Stomach smooth muscle (tissue), 2 donors: ENCODE results near the gene MPHOSPH9.

Experiments used
- H3K27ac ChIP-seq: one replicate; pipeline ENCODE4 v1.7.0; 2013; ENCODE audit warnings: mild to moderate bottlenecking, low read length, inconsistent platforms
- H3K27me3 ChIP-seq, 2 donors: one replicate each; pipeline ENCODE4 v1.7.0; 2013; ENCODE audit warnings: low read length in 2 of 2; ENCODE audit not compliant: insufficient read depth in 2 of 2, control insufficient read depth in 1 of 2
- H3K36me3 ChIP-seq, 2 donors: one replicate each; pipeline ENCODE4 v1.7.0; 2013; ENCODE audit warnings: low read length in 2 of 2; ENCODE audit not compliant: control insufficient read depth in 2 of 2, insufficient read depth in 2 of 2
- H3K4me1 ChIP-seq: one replicate; pipeline ENCODE4 v1.7.0; 2013; ENCODE audit warnings: low read length; ENCODE audit not compliant: control insufficient read depth, insufficient read depth
- H3K4me3 ChIP-seq, 2 donors: one replicate each; pipeline ENCODE4 v1.7.0; 2013; ENCODE audit warnings: low read length in 2 of 2
- H3K9ac ChIP-seq, 2 donors: one replicate each; pipeline ENCODE4 v1.7.0; 2013; ENCODE audit warnings: low read length in 2 of 2, mild to moderate bottlenecking in 1 of 2
- H3K9me3 ChIP-seq, 2 donors: one replicate each; pipeline ENCODE4 v1.7.0; 2013; ENCODE audit warnings: low read length in 2 of 2; ENCODE audit not compliant: control insufficient read depth in 2 of 2
- donor health status: healthy.
- donor health status: Pancreatic carcinoma.

Gene MPHOSPH9

DNA sequence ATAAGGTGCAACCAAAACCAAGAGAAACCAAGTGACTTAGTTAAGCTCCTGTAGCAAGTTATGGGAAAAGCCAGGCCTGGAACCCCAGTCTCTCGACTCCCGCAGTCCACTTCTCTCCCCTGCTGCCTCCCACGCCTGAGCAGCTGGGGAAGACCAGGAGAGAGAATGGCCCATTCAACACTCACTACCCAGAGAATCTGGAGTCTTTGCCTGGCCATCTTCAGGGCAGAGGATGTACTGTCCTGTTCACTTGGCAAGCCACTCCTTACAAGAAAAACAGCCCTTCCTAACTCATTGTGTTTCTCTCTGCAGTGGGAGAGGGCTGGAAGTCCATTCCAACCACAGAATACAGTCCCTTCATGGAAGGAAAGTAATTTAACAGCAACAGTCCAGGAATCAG lies 83.9 kb downstream of the MPHOSPH9 start:
- Histone ChIP-seq H3K27ac (peak overlapping the region; percentile 53), H3K4me1 (peaks cover 28% of the 10 kb centered on the region), H3K4me3 (peak overlapping the region in 1 of 2 donors; percentile 81), H3K9ac (no peak overlapping the region), H3K27me3 (no peaks in the 10 kb centered on the region), H3K9me3 (no peaks in the 10 kb centered on the region), H3K36me3 (peaks cover 0 to 2% of the 10 kb centered on the region in 2 donors)

GRCh38 chr12:123148655-123149054 lies 84.3 kb downstream of the MPHOSPH9 start:
- peak overlapping the region; percentile 53 for H3K27ac ChIP-seq
- peaks cover 0 to 2% of the 10 kb centered on the region in 2 donors for H3K36me3 ChIP-seq
- H3K4me1 ChIP-seq, result peaks cover 31% of the 10 kb centered on the region
- no peak overlapping the region for H3K4me3 ChIP-seq
- no peaks in the 10 kb centered on the region for H3K9me3 ChIP-seq
- no peak overlapping the region for H3K9ac ChIP-seq
- H3K27me3 ChIP-seq, result no peaks in the 10 kb centered on the region

DNA sequence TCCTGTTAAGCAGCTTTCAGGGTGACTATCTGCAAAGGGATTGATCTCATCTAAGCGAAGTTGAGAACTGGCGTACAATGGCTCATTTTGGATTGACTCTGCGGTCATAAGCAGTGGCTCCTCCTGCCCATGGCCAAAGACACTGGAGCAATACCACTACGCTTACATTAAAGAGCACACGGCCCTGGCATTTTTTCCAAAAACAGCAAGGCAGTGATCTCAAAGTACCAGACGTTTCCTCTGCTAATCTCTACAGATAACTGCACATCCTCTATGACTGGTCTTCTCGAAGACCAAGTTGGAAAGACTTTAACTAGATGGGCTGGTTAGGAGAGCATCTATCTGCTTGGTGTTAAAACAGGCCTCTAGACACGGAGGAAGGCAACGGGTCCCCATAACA lies 84.7 kb downstream of the MPHOSPH9 start:
- H3K9ac ChIP-seq, result no peak overlapping the region
- no peaks in the 10 kb centered on the region for H3K27me3 ChIP-seq
- H3K4me3 ChIP-seq, result no peak overlapping the region
- H3K27ac ChIP-seq, result peak overlapping the region; percentile 53
- peaks cover 0 to 2% of the 10 kb centered on the region in 2 donors for H3K36me3 ChIP-seq
- H3K4me1 ChIP-seq, result peaks cover 34% of the 10 kb centered on the region
- H3K9me3 ChIP-seq, result no peaks in the 10 kb centered on the region

DNA sequence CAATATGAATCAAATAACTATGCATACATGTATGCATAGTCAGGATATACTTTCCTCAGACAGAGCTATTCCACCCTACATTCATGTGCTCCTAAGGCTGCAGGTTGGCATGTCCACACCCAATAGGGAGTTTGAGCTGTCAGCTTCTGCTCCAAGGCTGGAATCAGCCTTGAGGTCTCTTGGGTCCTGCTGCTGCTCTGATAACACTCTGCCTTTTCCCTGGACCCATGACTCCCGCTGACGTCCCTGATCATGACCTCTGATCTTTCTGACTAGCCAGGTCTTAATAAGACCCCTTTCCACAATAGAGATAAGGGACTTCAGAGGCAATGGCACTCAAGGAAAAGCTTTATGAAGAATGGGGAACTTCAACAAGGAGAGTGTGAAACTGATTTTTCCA lies 87.7 kb downstream of the MPHOSPH9 start:
- H3K4me1 ChIP-seq, result peaks cover 49% of the 10 kb centered on the region
- H3K9ac ChIP-seq, result no peak overlapping the region
- no peaks in the 10 kb centered on the region for H3K27me3 ChIP-seq
- H3K4me3 ChIP-seq, result no peak overlapping the region
- peaks cover 0 to 2% of the 10 kb centered on the region in 2 donors for H3K36me3 ChIP-seq
- H3K27ac ChIP-seq, result no peak overlapping the region
- no peaks in the 10 kb centered on the region for H3K9me3 ChIP-seq

- H3K9me3 ChIP-seq, result no peaks in the 10 kb centered on the region
- no peak overlapping the region for H3K9ac ChIP-seq
- peak overlapping the region; percentile 69 for H3K27ac ChIP-seq
- H3K4me1 ChIP-seq, result peaks cover 46% of the 10 kb centered on the region
- H3K36me3 ChIP-seq, result peaks cover 0 to 2% of the 10 kb centered on the region in 2 donors
- H3K4me3 ChIP-seq, result no peak overlapping the region
- H3K27me3 ChIP-seq, result no peaks in the 10 kb centered on the region
Measured at GRCh38 chr12:123143736-123144461, 89.0 kb downstream of the MPHOSPH9 start.

DNA sequence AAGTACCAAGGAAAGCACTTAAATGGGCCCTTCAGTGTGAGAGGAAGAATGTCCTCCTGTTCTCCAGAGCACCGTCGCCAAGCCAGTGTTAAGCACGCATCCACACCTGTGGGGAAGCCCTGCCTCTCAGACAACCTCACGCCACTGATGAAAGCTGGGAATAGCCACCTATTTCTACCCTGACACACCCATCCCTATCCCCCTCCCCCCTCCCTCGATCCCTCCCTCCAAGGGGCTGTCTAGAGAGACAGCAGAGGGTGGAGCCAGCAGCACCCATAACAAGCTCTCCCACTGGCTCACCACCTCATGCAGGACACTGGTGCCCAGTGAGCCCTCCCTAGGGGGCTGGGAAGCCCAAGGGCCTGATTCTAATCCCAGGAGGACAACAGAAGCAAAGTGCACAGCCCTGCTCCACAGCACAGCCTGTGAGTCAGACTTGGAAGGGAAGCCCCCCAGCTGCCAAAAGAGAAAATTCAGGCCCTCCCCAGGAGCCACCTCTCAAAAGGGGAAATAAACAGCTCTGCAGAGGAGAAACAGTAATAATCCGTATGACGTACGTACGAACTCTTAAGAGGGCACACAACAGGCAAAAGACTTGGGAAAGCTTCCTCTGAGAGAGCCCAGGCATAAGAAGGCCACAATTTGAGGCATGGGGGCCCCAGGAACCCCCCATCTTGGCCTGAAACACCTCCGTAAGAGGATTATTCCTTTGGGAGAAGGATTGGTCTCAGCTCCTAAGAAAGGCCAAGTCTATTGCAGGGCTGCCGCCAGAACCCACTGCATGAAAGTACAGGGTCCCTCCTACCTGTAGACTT lies 89.8 kb downstream of the MPHOSPH9 start:
- Histone ChIP-seq H3K4me1 (peaks cover 43% of the 10 kb centered on the region), H3K9ac (peak overlapping the region; percentile 8 to 29), H3K27ac (peak overlapping the region; percentile 69), H3K9me3 (no peaks in the 10 kb centered on the region), H3K4me3 (peak overlapping the region in 1 of 2 donors; percentile 8), H3K36me3 (no peaks in the 10 kb centered on the region), H3K27me3 (no peaks in the 10 kb centered on the region)

DNA sequence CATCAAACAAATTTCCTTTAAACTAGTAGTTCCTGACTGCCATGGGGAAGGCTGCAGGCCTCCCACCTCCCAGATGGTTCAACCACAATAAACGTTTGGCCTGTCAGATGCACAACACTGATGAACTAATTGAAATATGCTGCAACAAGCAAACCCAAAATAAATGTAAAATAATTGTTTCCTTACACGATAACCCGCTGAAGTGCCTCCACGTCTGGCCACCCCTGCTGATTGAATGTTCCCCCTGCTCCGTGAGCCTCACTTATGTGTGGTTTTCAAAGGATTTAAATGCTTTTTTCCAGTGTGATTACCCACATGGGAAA lies 90.5 kb downstream of the MPHOSPH9 start:
- H3K36me3 ChIP-seq, result no peaks in the 10 kb centered on the region
- peak overlapping the region; percentile 82 for H3K27ac ChIP-seq
- H3K27me3 ChIP-seq, result no peaks in the 10 kb centered on the region
- peak overlapping the region in 1 of 2 donors; percentile 5 for H3K9ac ChIP-seq
- H3K9me3 ChIP-seq, result no peaks in the 10 kb centered on the region
- H3K4me1 ChIP-seq, result peaks cover 43% of the 10 kb centered on the region
- no peak overlapping the region for H3K4me3 ChIP-seq

- Histone ChIP-seq H3K27me3 (no peaks in the 10 kb centered on the region), H3K9me3 (no peaks in the 10 kb centered on the region), H3K4me3 (peak overlapping the region in 1 of 2 donors; percentile 44), H3K9ac (peak overlapping the region in 1 of 2 donors; percentile 42), H3K27ac (peak overlapping the region; percentile 82), H3K4me1 (peaks cover 43% of the 10 kb centered on the region), H3K36me3 (no peaks in the 10 kb centered on the region)
Measured at GRCh38 chr12:123141615-123142517, 91.1 kb downstream of the MPHOSPH9 start.

GRCh38 chr12:123140676-123141614 lies 92.0 kb downstream of the MPHOSPH9 start:
- Histone ChIP-seq H3K9ac (peak overlapping the region; percentile 23 to 47), H3K4me1 (peaks cover 43% of the 10 kb centered on the region), H3K4me3 (peak overlapping the region in 1 of 2 donors; percentile 44), H3K27ac (peak overlapping the region; percentile 82), H3K27me3 (no peaks in the 10 kb centered on the region), H3K36me3 (no peaks in the 10 kb centered on the region), H3K9me3 (no peaks in the 10 kb centered on the region)
